ENCODE results near the gene RTL9.
"Not testable (repeated sequence)": the region's sequence is repeated elsewhere in the genome, so short reads cannot be mapped to it uniquely, and the experiment has no call there.

RTL9 gene

GRCh38 chrX:110322603-110323002, 36.0 kb upstream of the RTL9 start:
- no peak for TF ChIP-seq CTCF (IDR thresholded peaks at IDR 0.05; ENCODE audit: low read length, missing control alignments)
- DNase-seq (ENCODE audit: low read depth), result no peak
- H3K4me3 ChIP-seq (replicated peaks; ENCODE audit: low read depth, low read length), result no peak overlapping the region

GRCh38 chrX:110326712-110327111, 31.9 kb upstream of the RTL9 start:
- no peak for TF ChIP-seq CTCF (IDR thresholded peaks at IDR 0.05; ENCODE audit: low read length, missing control alignments)
- no peak overlapping the region for H3K4me3 ChIP-seq (replicated peaks; ENCODE audit: low read depth, low read length)
- DNase-seq (ENCODE audit: low read depth), result no peak

GRCh38 chrX:110327336-110327735, 31.3 kb upstream of the RTL9 start:
- DNase-seq (ENCODE audit: low read depth), result no peak
- no peak overlapping the region for H3K4me3 ChIP-seq (replicated peaks; ENCODE audit: low read depth, low read length)

GRCh38 chrX:110328613-110329012, 30.0 kb upstream of the RTL9 start:
- H3K4me3 ChIP-seq (replicated peaks; ENCODE audit: low read depth, low read length), result not testable (repeated sequence)

More at GRCh38 chrX:110327336-110327735, 31.3 kb upstream of the RTL9 start:
- no peak for TF ChIP-seq CTCF (IDR thresholded peaks at IDR 0.05; ENCODE audit: low read length, missing control alignments)

GRCh38 chrX:110331444-110332030, 27.1 kb upstream of the RTL9 start:
- no peak for TF ChIP-seq CTCF (IDR thresholded peaks at IDR 0.05; ENCODE audit: low read length, missing control alignments)
- no peak overlapping the region for H3K4me3 ChIP-seq (replicated peaks; ENCODE audit: low read depth, low read length)
- DNase-seq (ENCODE audit: low read depth), result no peak

More at GRCh38 chrX:110328613-110329012, 30.0 kb upstream of the RTL9 start:
- not testable (repeated sequence) for DNase-seq (ENCODE audit: low read depth)

GRCh38 chrX:110333458-110333857, 25.2 kb upstream of the RTL9 start:
- DNase-seq (ENCODE audit: low read depth), result not testable (repeated sequence)

GRCh38 chrX:110338935-110339334, 19.7 kb upstream of the RTL9 start:
- no peak for DNase-seq (ENCODE audit: low read depth)
- TF ChIP-seq CTCF (IDR thresholded peaks at IDR 0.05; ENCODE audit: low read length, missing control alignments), result no peak
- no peak overlapping the region for H3K4me3 ChIP-seq (replicated peaks; ENCODE audit: low read depth, low read length)

More at GRCh38 chrX:110333458-110333857, 25.2 kb upstream of the RTL9 start:
- H3K4me3 ChIP-seq (replicated peaks; ENCODE audit: low read depth, low read length), result not testable (repeated sequence)

GRCh38 chrX:110341189-110342035, 17.2 kb upstream of the RTL9 start:
- H3K4me3 ChIP-seq (replicated peaks; ENCODE audit: low read depth, low read length), result no peak overlapping the region
- DNase-seq (ENCODE audit: low read depth), result peak; percentile 73
- TF ChIP-seq CTCF (IDR thresholded peaks at IDR 0.05; ENCODE audit: low read length, missing control alignments), result no peak

Data from fibroblast of pulmonary artery (primary cell).